Endodermal cell (in vitro differentiated cells): ENCODE measurements around the gene SPATA31C1. TPM values are rescaled to one million over a fixed set of nuclear protein-coding genes. Genes with fewer than 3 reads are reported as not detected.

Experiments
- DNase-seq: peaks from one replicate; pipeline ENCODE4 v3.0.0-alpha.2; 2017
- H3K27ac ChIP-seq: 2 replicates; pipeline ENCODE4 v1.5.1; 2013; ENCODE audit warnings: mild to moderate bottlenecking, low read depth, low read length, moderate library complexity
- H3K27me3 ChIP-seq: 2 replicates; pipeline ENCODE4 v1.6.1; 2013; ENCODE audit warnings: mild to moderate bottlenecking, low read length, moderate library complexity; ENCODE audit not compliant: insufficient read depth, control insufficient read depth, poor library complexity, severe bottlenecking
- H3K36me3 ChIP-seq: 2 replicates; pipeline ENCODE4 v1.7.0; 2013; ENCODE audit warnings: mild to moderate bottlenecking, low read length, moderate library complexity; ENCODE audit not compliant: control insufficient read depth, insufficient read depth
- H3K4me1 ChIP-seq: one replicate; pipeline ENCODE4 v1.7.0; 2013; ENCODE audit warnings: low read length; ENCODE audit not compliant: control insufficient read depth, insufficient read depth
- H3K4me3 ChIP-seq: 2 replicates; pipeline ENCODE4 v1.5.1; 2013; ENCODE audit warnings: mild to moderate bottlenecking, low read length, moderate library complexity
- H3K9ac ChIP-seq: 2 replicates; pipeline ENCODE4 v1.6.1; 2013; ENCODE audit warnings: mild to moderate bottlenecking, low read length, moderate library complexity; ENCODE audit not compliant: poor library complexity, severe bottlenecking; ENCODE audit errors: extremely low read depth
- H3K9me3 ChIP-seq: 2 replicates; pipeline ENCODE4 v1.6.1; 2013; ENCODE audit warnings: mild to moderate bottlenecking, low read length, moderate library complexity; ENCODE audit not compliant: control insufficient read depth
- H3K27ac Mint-ChIP-seq: 2 replicates; pipeline ENCODE4 v1.8.0; 2020; ENCODE audit warnings: mixed read lengths
- H3K27me3 Mint-ChIP-seq: 2 replicates; pipeline ENCODE4 v1.8.0; 2021; ENCODE audit warnings: mild to moderate bottlenecking, mixed read lengths; ENCODE audit not compliant: insufficient read depth
- H3K36me3 Mint-ChIP-seq: 2 replicates; pipeline ENCODE4 v1.8.0; 2020; ENCODE audit warnings: low read depth, mixed read lengths
- H3K4me1 Mint-ChIP-seq: 2 replicates; pipeline ENCODE4 v1.8.0; 2020; ENCODE audit warnings: mixed read lengths
- H3K4me3 Mint-ChIP-seq: 2 replicates; pipeline ENCODE4 v1.8.0; 2020; ENCODE audit warnings: mild to moderate bottlenecking, moderate library complexity, mixed read lengths
- H3K9me3 Mint-ChIP-seq: 2 replicates; pipeline ENCODE4 v1.8.0; 2020; ENCODE audit warnings: mild to moderate bottlenecking, mixed read lengths
- CTCF ChIP-seq: fragments of 200-600 bp; sonication (generic); conservative IDR thresholded peaks from 2 replicates; pipeline ENCODE4 v1.5.0; 2021; ENCODE audit warnings: antibody characterized with exemption, mild to moderate bottlenecking
- WGBS, 2 experiments: methylation state at CpG; one replicate each; pipeline versions ENCODE4 v1.1.5 to v1.1.7; 2013; ENCODE audit warnings: missing lambda C conversion rate in 2 of 2, mixed read lengths in 1 of 2; ENCODE audit not compliant: insufficient coverage in 1 of 2, insufficient read length in 1 of 2; 5-methylcytosine and 5-hydroxymethylcytosine counted together
- total RNA-seq, 2 donors: library from RNA; stranded (reverse); fragmentation: NEBNext Ultra II Directional in 1 of 2; extraction: Animal tissue kit (Norgen Biotek cat#: 25700) in 1 of 2; gene quantifications; 2 replicates in 1 of 2; 3 replicates in 1 of 2; pipeline ENCODE4 v1.2.1, GENCODE V29; 2021

SPATA31C1 gene
- total RNA-seq, 2 donors from 2014 or later = 0.09 TPM; not detected in 1

- 86 to 91% methylated on average over 1 of the region's 1 CpG for WGBS, 2 experiments
- no peak overlapping the region for H3K27ac Mint-ChIP-seq
Observed at GRCh38 chr9:87958591-87958990, 40.8 kb downstream of the SPATA31C1 start.

DNA sequence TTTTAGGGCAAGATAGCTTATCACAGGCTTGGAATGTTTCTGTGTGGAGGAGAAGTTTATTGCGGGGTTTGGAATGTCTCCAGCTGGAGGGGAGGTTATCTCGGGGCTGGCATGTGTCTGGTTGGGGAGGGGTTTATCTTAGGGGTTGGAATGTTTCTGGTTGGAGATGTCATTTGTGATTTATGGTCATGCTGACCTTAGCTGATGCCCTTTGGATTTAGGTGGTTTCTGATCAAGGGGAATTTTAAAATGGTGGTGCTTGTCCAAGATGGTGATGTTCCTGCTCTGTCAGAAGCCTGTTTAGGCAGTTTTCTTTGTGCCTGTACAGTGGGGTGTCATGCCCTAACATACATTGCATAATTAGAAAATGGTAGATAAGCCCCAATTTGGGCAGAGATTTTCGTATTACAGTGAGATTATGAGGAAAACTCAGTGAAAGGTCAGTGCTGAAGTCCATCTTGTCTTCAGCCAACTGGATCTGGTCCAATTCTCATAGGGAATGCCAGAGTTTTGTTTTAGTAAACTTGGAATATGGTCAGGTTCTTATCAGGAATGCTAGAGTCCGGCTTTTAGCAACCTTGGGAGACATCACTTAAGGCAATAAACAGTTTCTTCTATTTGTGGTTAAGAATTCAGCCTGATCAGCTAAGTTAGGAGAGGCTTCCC, 42.3 kb downstream of the SPATA31C1 start:
- peaks cover 26% of the 10 kb centered on the region for H3K9me3 Mint-ChIP-seq
- no peak for TF ChIP-seq CTCF
- Histone ChIP-seq H3K27ac (no peak overlapping the region), H3K9ac (no peak overlapping the region), H3K4me1 (no peaks in the 10 kb centered on the region), H3K36me3 (no peaks in the 10 kb centered on the region), H3K4me3 (peak overlapping the region; percentile 7), H3K9me3 (peaks cover 32% of the 10 kb centered on the region), H3K27me3 (no peaks in the 10 kb centered on the region)
- peaks cover 4% of the 10 kb centered on the region for H3K27me3 Mint-ChIP-seq
- H3K36me3 Mint-ChIP-seq = no peaks in the 10 kb centered on the region
- WGBS, 2 experiments = 91 to 100% methylated on average over 1 to 4 of the region's 4 CpGs
- H3K4me3 Mint-ChIP-seq = no peak overlapping the region
- H3K4me1 Mint-ChIP-seq = no peaks in the 10 kb centered on the region
- H3K27ac Mint-ChIP-seq = no peak overlapping the region
- no peak for DNase-seq

More at GRCh38 chr9:87958591-87958990, 40.8 kb downstream of the SPATA31C1 start:
- DNase-seq = no peak
- Mint-ChIP-seq H3K4me3 (no peak overlapping the region), H3K4me1 (no peaks in the 10 kb centered on the region), H3K9me3 (peaks cover 26% of the 10 kb centered on the region), H3K36me3 (no peaks in the 10 kb centered on the region), H3K27me3 (peaks cover 6% of the 10 kb centered on the region)
- Histone ChIP-seq H3K9ac (no peak overlapping the region), H3K4me3 (peak overlapping the region; percentile 49), H3K36me3 (no peaks in the 10 kb centered on the region), H3K9me3 (peaks cover 32% of the 10 kb centered on the region), H3K27me3 (no peaks in the 10 kb centered on the region), H3K4me1 (no peaks in the 10 kb centered on the region), H3K27ac (no peak overlapping the region)
- no peak for TF ChIP-seq CTCF

DNA sequence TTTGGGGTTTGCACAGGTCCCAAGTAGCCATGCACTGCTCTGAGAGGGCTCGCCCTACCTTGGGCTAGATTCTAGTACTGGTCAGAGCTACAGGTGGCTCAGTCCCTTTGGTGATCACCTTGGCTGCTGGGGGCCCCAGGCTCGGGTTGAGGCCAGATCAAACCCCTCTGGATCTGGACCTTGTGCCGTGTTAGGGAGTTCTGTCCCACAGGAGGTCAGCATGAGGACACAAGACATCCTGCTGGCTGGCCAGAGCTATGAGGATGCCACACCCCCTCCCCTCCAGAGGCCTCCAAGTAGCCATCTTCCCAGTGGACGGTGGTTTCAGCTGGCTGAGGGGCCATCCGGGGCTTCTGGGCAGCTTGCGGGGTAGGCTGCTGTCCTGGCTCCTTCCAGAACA, 46.0 kb downstream of the SPATA31C1 start:
- DNase-seq = no peak
- Mint-ChIP-seq H3K36me3 (peaks cover 16% of the 10 kb centered on the region), H3K4me1 (no peaks in the 10 kb centered on the region), H3K27me3 (peaks cover 2% of the 10 kb centered on the region), H3K4me3 (no peak overlapping the region), H3K27ac (no peak overlapping the region), H3K9me3 (peaks cover 17% of the 10 kb centered on the region)
- Histone ChIP-seq H3K9ac (no peak overlapping the region), H3K9me3 (peaks cover 22% of the 10 kb centered on the region), H3K27me3 (no peaks in the 10 kb centered on the region), H3K4me3 (no peak overlapping the region), H3K4me1 (no peaks in the 10 kb centered on the region), H3K36me3 (no peaks in the 10 kb centered on the region), H3K27ac (no peak overlapping the region)
- 93 to 100% methylated on average over 2 to 6 of the region's 6 CpGs for WGBS, 2 experiments
- TF ChIP-seq CTCF = no peak
